ENCODE data around the gene DNPH1.

DNPH1 gene

GRCh38 chr6:43228951-43229802, at the start of gene DNPH1:
DNPH1 (minus strand) TSS chr6:43229481; CDS start chr6:43229456, 25 bp downstream.
- DNase-seq, result peak; percentile 82

GRCh38 chr6:43278524-43279078, 49.3 kb upstream of the DNPH1 start:
- no peak for DNase-seq

- no peak for DNase-seq
Observed at GRCh38 chr6:43277643-43278523, 48.6 kb upstream of the DNPH1 start.

GRCh38 chr6:43277306-43277642, 48.0 kb upstream of the DNPH1 start:
- no peak for DNase-seq

- DNase-seq, result no peak
Observed at GRCh38 chr6:43276577-43277305, 47.5 kb upstream of the DNPH1 start.

- no peak for DNase-seq
Observed at GRCh38 chr6:43275801-43276576, 46.7 kb upstream of the DNPH1 start.

GRCh38 chr6:43274916-43275597, 45.8 kb upstream of the DNPH1 start:
- peak; percentile 31 for DNase-seq

- no peak for DNase-seq
Observed at GRCh38 chr6:43274127-43274915, 45.0 kb upstream of the DNPH1 start.

GRCh38 chr6:43273707-43274106, 44.4 kb upstream of the DNPH1 start:
- no peak for DNase-seq

- no peak for DNase-seq
Observed at GRCh38 chr6:43271944-43272343, 42.7 kb upstream of the DNPH1 start.

GRCh38 chr6:43271103-43271815, 42.0 kb upstream of the DNPH1 start:
- no peak for DNase-seq

- DNase-seq, result peak; percentile 41
Observed at GRCh38 chr6:43269273-43270007, 40.2 kb upstream of the DNPH1 start.

GRCh38 chr6:43268782-43269272, 39.5 kb upstream of the DNPH1 start:
- no peak for DNase-seq

- DNase-seq, result no peak
Observed at GRCh38 chr6:43268355-43268700, 39.0 kb upstream of the DNPH1 start.

GRCh38 chr6:43267619-43268354, 38.5 kb upstream of the DNPH1 start:
- DNase-seq, result no peak

GRCh38 chr6:43265564-43265963, 36.3 kb upstream of the DNPH1 start:
- no peak for DNase-seq

GRCh38 chr6:43264599-43265145, 35.4 kb upstream of the DNPH1 start:
- DNase-seq, result no peak
